ENCODE results near the gene CTSF. TPM values are rescaled to one million over a fixed set of nuclear protein-coding genes. Genes with fewer than 3 reads are reported as not detected.
A peak's percentile ranks its signal among the peaks of the same experiment; 100 is the strongest.

The CTSF gene
- total RNA-seq, 1 experiment from 2014 or later, result 0.98 TPM

GRCh38 chr11:66579017-66579606 lies 10.7 kb upstream of the CTSF start:
- Histone ChIP-seq H2BK15ac (ENCODE audit: low read depth, low read length) (no peak overlapping the region), H3K23ac (ENCODE audit: insufficient read length, low read depth, low read length) (no peak overlapping the region), H3K4ac (ENCODE audit: low read depth, low read length) (no peak overlapping the region), H3K56ac (ENCODE audit: insufficient read length, low read depth, low read length) (no peak overlapping the region), H3K27me3 (ENCODE audit: insufficient read depth, low read length) (no peaks in the 10 kb centered on the region; the same call in 1 of the 2 replicates), H4K5ac (ENCODE audit: insufficient read length, low read depth, low read length) (no peak overlapping the region), H3K4me2 (ENCODE audit: insufficient read depth, insufficient read length, low read length) (no peak overlapping the region), H3T11ph (ENCODE audit: low read length) (no peak overlapping the region), H2BK12ac (ENCODE audit: insufficient read length, low read depth, low read length) (no peak overlapping the region), H2BK120ac (ENCODE audit: low read depth, low read length, poor library complexity, severe bottlenecking) (no peak overlapping the region), H3K14ac (ENCODE audit: insufficient read depth, low read length) (no peak overlapping the region), H4K20me1 (ENCODE audit: control insufficient read depth, insufficient read depth, insufficient read length) (no peaks in the 10 kb centered on the region), H3K79me2 (ENCODE audit: insufficient read depth, low read length) (no peaks in the 10 kb centered on the region), H3K79me1 (ENCODE audit: insufficient read depth, low read depth, low read length, poor library complexity, severe bottlenecking) (no peaks in the 10 kb centered on the region), H2BK20ac (ENCODE audit: low read depth, low read length, poor library complexity, severe bottlenecking) (no peak overlapping the region), H3K4me1 (ENCODE audit: insufficient read depth, low read length) (no peaks in the 10 kb centered on the region; the same call in 1 of the 2 replicates), H3K9ac (ENCODE audit: extremely low read depth, insufficient read length, low read length) (no peak overlapping the region), H2BK5ac (ENCODE audit: insufficient read length, low read length) (no peak overlapping the region), H3K9me3 (ENCODE audit: control insufficient read depth, low read depth, low read length) (no peaks in the 10 kb centered on the region), H4K91ac (ENCODE audit: insufficient read length, low read depth, low read length) (no peak overlapping the region), H2AFZ (ENCODE audit: low read length) (no peak overlapping the region), H3K23me2 (ENCODE audit: insufficient read length, low read depth, low read length, poor library complexity, severe bottlenecking) (no peaks in the 10 kb centered on the region), H3K18ac (ENCODE audit: insufficient read length, low read depth, low read length) (no peak overlapping the region), H4K8ac (replicated peaks; ENCODE audit: insufficient read length, low read depth, low read length) (no peak overlapping the region), H3K27ac (ENCODE audit: insufficient read length, low read depth, low read length) (no peak overlapping the region), H2AK5ac (ENCODE audit: insufficient read length, low read length) (no peak overlapping the region)
- H3K4me1 Mint-ChIP-seq, result peaks cover 28 to 36% of the 10 kb centered on the region in 2 experiments
- no CpG with 5 or more reads among the region's 25 CpGs for WGBS (ENCODE audit: extremely low coverage, insufficient read length, low lambda C conversion rate)
- TF ChIP-seq, protein P1, sequence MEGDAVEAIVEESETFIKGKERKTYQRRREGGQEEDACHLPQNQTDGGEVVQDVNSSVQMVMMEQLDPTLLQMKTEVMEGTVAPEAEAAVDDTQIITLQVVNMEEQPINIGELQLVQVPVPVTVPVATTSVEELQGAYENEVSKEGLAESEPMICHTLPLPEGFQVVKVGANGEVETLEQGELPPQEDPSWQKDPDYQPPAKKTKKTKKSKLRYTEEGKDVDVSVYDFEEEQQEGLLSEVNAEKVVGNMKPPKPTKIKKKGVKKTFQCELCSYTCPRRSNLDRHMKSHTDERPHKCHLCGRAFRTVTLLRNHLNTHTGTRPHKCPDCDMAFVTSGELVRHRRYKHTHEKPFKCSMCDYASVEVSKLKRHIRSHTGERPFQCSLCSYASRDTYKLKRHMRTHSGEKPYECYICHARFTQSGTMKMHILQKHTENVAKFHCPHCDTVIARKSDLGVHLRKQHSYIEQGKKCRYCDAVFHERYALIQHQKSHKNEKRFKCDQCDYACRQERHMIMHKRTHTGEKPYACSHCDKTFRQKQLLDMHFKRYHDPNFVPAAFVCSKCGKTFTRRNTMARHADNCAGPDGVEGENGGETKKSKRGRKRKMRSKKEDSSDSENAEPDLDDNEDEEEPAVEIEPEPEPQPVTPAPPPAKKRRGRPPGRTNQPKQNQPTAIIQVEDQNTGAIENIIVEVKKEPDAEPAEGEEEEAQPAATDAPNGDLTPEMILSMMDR (conservative IDR thresholded peaks at IDR 0.05), result peak; percentile 92
- no peak overlapping the region; a peak in 1 of 7 replicates for H3K27ac Mint-ChIP-seq
- H3K36me3 Mint-ChIP-seq (ENCODE audit: insufficient read depth in 1 of 3, low read depth in 3 of 3), result peaks cover 16 to 36% (median 27%) of the 10 kb centered on the region in 3 experiments
- no peak overlapping the region; a peak in 1 of 5 replicates for H3K4me3 Mint-ChIP-seq
- peaks cover 16% of the 10 kb centered on the region for H3K27me3 Mint-ChIP-seq (ENCODE audit: low read depth)
- H3K9me3 Mint-ChIP-seq, result peaks cover 30 to 35% of the 10 kb centered on the region in 2 experiments
- DNase-seq, result peak; percentile 87
